Nephron progenitor cell (in vitro differentiated cells): ENCODE results near the gene TIAM1.

Experiments used
- DNase-seq: peaks from one replicate; pipeline ENCODE4 v3.0.0; 2021
- H3K27ac Mint-ChIP-seq: 2 replicates; pipeline ENCODE4 v1.8.0; 2021; ENCODE audit warnings: mild to moderate bottlenecking, moderate library complexity, mixed read lengths
- H3K27me3 Mint-ChIP-seq: 2 replicates; pipeline ENCODE4 v1.8.0; 2021; ENCODE audit warnings: mild to moderate bottlenecking, low read depth, mixed read lengths; ENCODE audit not compliant: poor library complexity
- H3K36me3 Mint-ChIP-seq: 2 replicates; pipeline ENCODE4 v1.8.0; 2021; ENCODE audit warnings: low read depth, mixed read lengths
- H3K4me1 Mint-ChIP-seq: 2 replicates; pipeline ENCODE4 v1.8.0; 2021; ENCODE audit warnings: mixed read lengths
- H3K4me3 Mint-ChIP-seq: 2 replicates; pipeline ENCODE4 v1.8.0; 2021; ENCODE audit warnings: mild to moderate bottlenecking, moderate library complexity, mixed read lengths
- H3K9me3 Mint-ChIP-seq: 2 replicates; pipeline ENCODE4 v1.8.0; 2021; ENCODE audit warnings: mild to moderate bottlenecking, moderate library complexity, mixed read lengths
- CTCF ChIP-seq: fragments of 200-600 bp; sonication (generic); IDR thresholded peaks from 2 replicates; pipeline ENCODE4 v1.5.0; 2021; ENCODE audit warnings: antibody characterized with exemption

TIAM1 gene

GRCh38 chr21:31289702-31290101 is 54.4 kb downstream of the TIAM1 start:
- Mint-ChIP-seq H3K4me3 (no peak overlapping the region), H3K27ac (no peak overlapping the region), H3K36me3 (peaks cover 70% of the 10 kb centered on the region), H3K27me3 (no peaks in the 10 kb centered on the region), H3K4me1 (peaks cover 28% of the 10 kb centered on the region), H3K9me3 (peaks cover 21% of the 10 kb centered on the region)
- TF ChIP-seq CTCF, result no peak
- no peak for DNase-seq

- H3K27ac Mint-ChIP-seq, result no peak overlapping the region
- no peaks in the 10 kb centered on the region for H3K27me3 Mint-ChIP-seq
- H3K9me3 Mint-ChIP-seq, result peaks cover 21% of the 10 kb centered on the region
- H3K4me1 Mint-ChIP-seq, result peaks cover 21% of the 10 kb centered on the region
- H3K36me3 Mint-ChIP-seq, result peaks cover 57% of the 10 kb centered on the region
- no peak overlapping the region for H3K4me3 Mint-ChIP-seq
- no peak for TF ChIP-seq CTCF
- no peak for DNase-seq
These were observed 55.9 kb downstream of the TIAM1 start for GRCh38 chr21:31288191-31288590.

- peaks cover 21% of the 10 kb centered on the region for H3K9me3 Mint-ChIP-seq
- H3K4me3 Mint-ChIP-seq, result no peak overlapping the region
- TF ChIP-seq CTCF, result no peak
- H3K27me3 Mint-ChIP-seq, result no peaks in the 10 kb centered on the region
- H3K27ac Mint-ChIP-seq, result no peak overlapping the region
- peaks cover 49% of the 10 kb centered on the region for H3K36me3 Mint-ChIP-seq
- no peak for DNase-seq
- H3K4me1 Mint-ChIP-seq, result peaks cover 21% of the 10 kb centered on the region
These were observed 56.9 kb downstream of the TIAM1 start for GRCh38 chr21:31287201-31287600.

- no peak overlapping the region for H3K4me3 Mint-ChIP-seq
- peaks cover 21% of the 10 kb centered on the region for H3K9me3 Mint-ChIP-seq
- peaks cover 45% of the 10 kb centered on the region for H3K36me3 Mint-ChIP-seq
- H3K27me3 Mint-ChIP-seq, result no peaks in the 10 kb centered on the region
- TF ChIP-seq CTCF, result no peak
- no peak for DNase-seq
- H3K4me1 Mint-ChIP-seq, result peaks cover 16% of the 10 kb centered on the region
- no peak overlapping the region for H3K27ac Mint-ChIP-seq
These were observed 57.4 kb downstream of the TIAM1 start for GRCh38 chr21:31286621-31287020.

GRCh38 chr21:31284797-31285397 is 59.2 kb downstream of the TIAM1 start:
- Mint-ChIP-seq H3K4me3 (no peak overlapping the region), H3K36me3 (peaks cover 37% of the 10 kb centered on the region), H3K27me3 (no peaks in the 10 kb centered on the region), H3K27ac (no peak overlapping the region), H3K9me3 (peaks cover 18% of the 10 kb centered on the region), H3K4me1 (peaks cover 16% of the 10 kb centered on the region)
- no peak for DNase-seq
- no peak for TF ChIP-seq CTCF

- no peak for DNase-seq
- peaks cover 2% of the 10 kb centered on the region for H3K27me3 Mint-ChIP-seq
- peaks cover 16% of the 10 kb centered on the region for H3K4me1 Mint-ChIP-seq
- no peak for TF ChIP-seq CTCF
- no peak overlapping the region for H3K4me3 Mint-ChIP-seq
- H3K36me3 Mint-ChIP-seq, result peaks cover 19% of the 10 kb centered on the region
- H3K9me3 Mint-ChIP-seq, result peaks cover 8% of the 10 kb centered on the region
- H3K27ac Mint-ChIP-seq, result no peak overlapping the region
These were observed 61.0 kb downstream of the TIAM1 start for GRCh38 chr21:31283025-31283424.
